Measurements from ENCODE around the gene BACE2. TPM values are rescaled to one million over a fixed set of nuclear protein-coding genes. Genes with fewer than 3 reads are reported as not detected.

BACE2 gene
- total and polyA plus RNA-seq, 2 donors (not counting 1 experiment from before 2014, with no cell fraction given): 19.5 to 31.5 TPM

- Histone ChIP-seq H3K4me3 (replicated peaks in 1 of 4; ENCODE audit: control extremely low read depth in 1 of 4, insufficient read depth in 1 of 4, low read depth in 3 of 4, low read length in 4 of 4) (no peak overlapping the region), H3K4me1 (ENCODE audit: control insufficient read depth, extremely low read depth, insufficient read depth, low read length) (no peaks in the 10 kb centered on the region), H3K4me2 (ENCODE audit: extremely low read depth, insufficient read depth, low read length) (no peak overlapping the region), H3K27ac (ENCODE audit: insufficient read depth, low read length) (no peak overlapping the region), H3K9ac (ENCODE audit: insufficient read depth, low read length) (no peak overlapping the region), H4K20me1 (ENCODE audit: control insufficient read depth, extremely low read depth, insufficient read depth, low read length) (no peaks in the 10 kb centered on the region), H3K27me3 (ENCODE audit: control insufficient read depth, insufficient read depth, low read length) (no peaks in the 10 kb centered on the region), H2AFZ (ENCODE audit: low read length) (no peak overlapping the region), H3K9me3 (ENCODE audit: control insufficient read depth, insufficient read depth, low read depth, low read length) (no peaks in the 10 kb centered on the region), H3K79me2 (ENCODE audit: control insufficient read depth, insufficient read depth, low read length) (no peaks in the 10 kb centered on the region), H3K36me3 (ENCODE audit: control insufficient read depth, insufficient read depth, low read length) (no peaks in the 10 kb centered on the region)
- no peak for DNase-seq (ENCODE audit: low read depth in 2 of 2)
- no peak for TF ChIP-seq EZH2 (IDR thresholded peaks at IDR 0.05; ENCODE audit: low read length, missing control alignments)
- TF ChIP-seq CTCF (conservative IDR thresholded peaks at IDR 0.05 in 1 of 2, IDR thresholded peaks at IDR 0.05 in 1 of 2; ENCODE audit: low read depth in 1 of 2, low read length in 2 of 2): no peak
Observed at GRCh38 chr21:41231060-41231459, 63.1 kb downstream of the BACE2 start.

GRCh38 chr21:41232013-41232412 lies 64.1 kb downstream of the BACE2 start:
- no peak for DNase-seq (ENCODE audit: low read depth in 2 of 2)
- no peaks in the 10 kb centered on the region for H4K20me1 ChIP-seq (ENCODE audit: control insufficient read depth, extremely low read depth, insufficient read depth, low read length)
- TF ChIP-seq EZH2 (IDR thresholded peaks at IDR 0.05; ENCODE audit: low read length, missing control alignments): no peak
- no peak for TF ChIP-seq CTCF (conservative IDR thresholded peaks at IDR 0.05 in 1 of 2, IDR thresholded peaks at IDR 0.05 in 1 of 2; ENCODE audit: low read depth in 1 of 2, low read length in 2 of 2)

GRCh38 chr21:41233916-41234315 lies 66.0 kb downstream of the BACE2 start:
- Histone ChIP-seq H3K27ac (ENCODE audit: insufficient read depth, low read length) (no peak overlapping the region), H3K36me3 (ENCODE audit: control insufficient read depth, insufficient read depth, low read length) (peaks cover 1% of the 10 kb centered on the region), H3K27me3 (ENCODE audit: control insufficient read depth, insufficient read depth, low read length) (no peaks in the 10 kb centered on the region), H3K79me2 (ENCODE audit: control insufficient read depth, insufficient read depth, low read length) (no peaks in the 10 kb centered on the region), H3K4me1 (ENCODE audit: control insufficient read depth, extremely low read depth, insufficient read depth, low read length) (no peaks in the 10 kb centered on the region), H3K9ac (ENCODE audit: insufficient read depth, low read length) (no peak overlapping the region), H2AFZ (ENCODE audit: low read length) (no peak overlapping the region), H3K4me3 (replicated peaks in 1 of 4; ENCODE audit: control extremely low read depth in 1 of 4, insufficient read depth in 1 of 4, low read depth in 3 of 4, low read length in 4 of 4) (no peak overlapping the region), H3K9me3 (ENCODE audit: control insufficient read depth, insufficient read depth, low read depth, low read length) (no peaks in the 10 kb centered on the region), H3K4me2 (ENCODE audit: extremely low read depth, insufficient read depth, low read length) (no peak overlapping the region), H4K20me1 (ENCODE audit: control insufficient read depth, extremely low read depth, insufficient read depth, low read length) (no peaks in the 10 kb centered on the region)
- TF ChIP-seq CTCF (conservative IDR thresholded peaks at IDR 0.05 in 1 of 2, IDR thresholded peaks at IDR 0.05 in 1 of 2; ENCODE audit: low read depth in 1 of 2, low read length in 2 of 2) (no peak), EZH2 (IDR thresholded peaks at IDR 0.05; ENCODE audit: low read length, missing control alignments) (no peak)
- DNase-seq (ENCODE audit: low read depth in 2 of 2): no peak

More at GRCh38 chr21:41232013-41232412, 64.1 kb downstream of the BACE2 start:
- Histone ChIP-seq H2AFZ (ENCODE audit: low read length) (no peak overlapping the region), H3K4me1 (ENCODE audit: control insufficient read depth, extremely low read depth, insufficient read depth, low read length) (no peaks in the 10 kb centered on the region), H3K79me2 (ENCODE audit: control insufficient read depth, insufficient read depth, low read length) (no peaks in the 10 kb centered on the region), H3K4me3 (replicated peaks in 1 of 4; ENCODE audit: control extremely low read depth in 1 of 4, insufficient read depth in 1 of 4, low read depth in 3 of 4, low read length in 4 of 4) (no peak overlapping the region), H3K36me3 (ENCODE audit: control insufficient read depth, insufficient read depth, low read length) (no peaks in the 10 kb centered on the region), H3K27me3 (ENCODE audit: control insufficient read depth, insufficient read depth, low read length) (no peaks in the 10 kb centered on the region), H3K4me2 (ENCODE audit: extremely low read depth, insufficient read depth, low read length) (no peak overlapping the region), H3K27ac (ENCODE audit: insufficient read depth, low read length) (no peak overlapping the region), H3K9me3 (ENCODE audit: control insufficient read depth, insufficient read depth, low read depth, low read length) (no peaks in the 10 kb centered on the region), H3K9ac (ENCODE audit: insufficient read depth, low read length) (no peak overlapping the region)

Measured in fibroblast of lung (primary cell).